ENCODE measurements around the gene DHRS11.

- TF ChIP-seq, protein P1, sequence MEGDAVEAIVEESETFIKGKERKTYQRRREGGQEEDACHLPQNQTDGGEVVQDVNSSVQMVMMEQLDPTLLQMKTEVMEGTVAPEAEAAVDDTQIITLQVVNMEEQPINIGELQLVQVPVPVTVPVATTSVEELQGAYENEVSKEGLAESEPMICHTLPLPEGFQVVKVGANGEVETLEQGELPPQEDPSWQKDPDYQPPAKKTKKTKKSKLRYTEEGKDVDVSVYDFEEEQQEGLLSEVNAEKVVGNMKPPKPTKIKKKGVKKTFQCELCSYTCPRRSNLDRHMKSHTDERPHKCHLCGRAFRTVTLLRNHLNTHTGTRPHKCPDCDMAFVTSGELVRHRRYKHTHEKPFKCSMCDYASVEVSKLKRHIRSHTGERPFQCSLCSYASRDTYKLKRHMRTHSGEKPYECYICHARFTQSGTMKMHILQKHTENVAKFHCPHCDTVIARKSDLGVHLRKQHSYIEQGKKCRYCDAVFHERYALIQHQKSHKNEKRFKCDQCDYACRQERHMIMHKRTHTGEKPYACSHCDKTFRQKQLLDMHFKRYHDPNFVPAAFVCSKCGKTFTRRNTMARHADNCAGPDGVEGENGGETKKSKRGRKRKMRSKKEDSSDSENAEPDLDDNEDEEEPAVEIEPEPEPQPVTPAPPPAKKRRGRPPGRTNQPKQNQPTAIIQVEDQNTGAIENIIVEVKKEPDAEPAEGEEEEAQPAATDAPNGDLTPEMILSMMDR (IDR thresholded peaks at IDR 0.05) = no peak
- TF ChIP-seq POLR2A (IDR thresholded peaks at IDR 0.05) = no peak
- TF ChIP-seq POLR2AphosphoS5 (IDR thresholded peaks at IDR 0.05) = no peak
These were observed 1.1 kb downstream of the DHRS11 start for GRCh38 chr17:36592716-36593321.
